VCaP (cell line): ENCODE measurements around the gene TH.

Experiments used
- H3K27ac ChIP-seq: fragments of 450-650 bp; 2 replicates; pipeline ENCODE4 v1.5.1; 2017
- CTCF ChIP-seq: fragments of 450-650 bp; conservative IDR thresholded peaks from 2 replicates; pipeline ENCODE4 v1.5.1; 2017; ENCODE audit warnings: mild to moderate bottlenecking, moderate library complexity

The TH gene

DNA sequence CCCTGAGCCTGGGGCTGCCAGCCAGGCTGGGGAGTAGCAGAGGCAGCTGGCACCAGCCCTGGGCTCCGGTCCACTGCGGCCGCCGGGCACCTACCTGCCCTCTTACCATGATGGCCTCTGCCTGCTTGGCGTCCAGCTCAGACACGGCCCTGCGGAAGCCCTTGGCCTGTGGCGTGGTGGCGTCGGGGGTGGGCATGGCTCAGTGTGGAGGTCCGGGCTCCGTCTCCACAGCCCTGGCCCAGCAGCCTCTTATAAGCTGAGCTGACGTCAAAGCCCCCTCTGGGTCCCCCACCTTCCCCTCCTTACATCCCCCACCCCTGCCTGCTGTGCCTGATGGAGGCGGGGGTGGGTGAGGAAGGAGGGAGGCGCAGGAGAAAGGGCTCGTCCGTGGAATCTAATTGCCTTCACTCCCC, at the start of gene TH:
Gene TH, minus strand, starts transcription at position 225 of the 413 bp plus-strand sequence. Its CDS starts 29 bp downstream, at position 196.
- no peak within 1 kb of the TSS for H3K27ac ChIP-seq
- TF ChIP-seq CTCF, result no peak

DNA sequence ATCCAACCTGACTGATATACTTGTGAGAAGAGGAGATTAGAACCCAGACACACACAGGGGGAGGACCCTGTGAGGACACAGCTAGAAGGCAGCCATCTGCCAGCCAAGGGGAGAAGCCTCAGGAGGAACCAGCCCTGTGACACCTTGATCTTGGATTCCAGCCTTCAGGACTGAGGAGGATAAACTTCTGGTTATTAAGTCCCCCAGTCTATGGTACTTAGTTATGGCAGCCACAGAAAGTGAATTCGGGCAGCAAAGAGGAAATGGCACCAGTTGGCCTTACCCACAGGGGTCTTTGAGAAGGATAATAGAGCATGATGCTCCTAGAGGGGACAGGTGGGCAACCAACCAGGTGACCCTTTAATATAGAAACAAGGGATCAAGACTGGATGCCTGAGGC, 49.4 kb upstream of the TH start:
- H3K27ac ChIP-seq, result no peak overlapping the region
- TF ChIP-seq CTCF, result no peak

GRCh38 chr11:2220173-2220771, 48.7 kb upstream of the TH start:
- H3K27ac ChIP-seq, result no peak overlapping the region
- TF ChIP-seq CTCF, result no peak

- H3K27ac ChIP-seq, result no peak overlapping the region
- no peak for TF ChIP-seq CTCF
Measured at GRCh38 chr11:2219318-2220017, 47.9 kb upstream of the TH start.

- no peak overlapping the region for H3K27ac ChIP-seq
- no peak for TF ChIP-seq CTCF
Measured at GRCh38 chr11:2218031-2218633, 46.5 kb upstream of the TH start.

DNA sequence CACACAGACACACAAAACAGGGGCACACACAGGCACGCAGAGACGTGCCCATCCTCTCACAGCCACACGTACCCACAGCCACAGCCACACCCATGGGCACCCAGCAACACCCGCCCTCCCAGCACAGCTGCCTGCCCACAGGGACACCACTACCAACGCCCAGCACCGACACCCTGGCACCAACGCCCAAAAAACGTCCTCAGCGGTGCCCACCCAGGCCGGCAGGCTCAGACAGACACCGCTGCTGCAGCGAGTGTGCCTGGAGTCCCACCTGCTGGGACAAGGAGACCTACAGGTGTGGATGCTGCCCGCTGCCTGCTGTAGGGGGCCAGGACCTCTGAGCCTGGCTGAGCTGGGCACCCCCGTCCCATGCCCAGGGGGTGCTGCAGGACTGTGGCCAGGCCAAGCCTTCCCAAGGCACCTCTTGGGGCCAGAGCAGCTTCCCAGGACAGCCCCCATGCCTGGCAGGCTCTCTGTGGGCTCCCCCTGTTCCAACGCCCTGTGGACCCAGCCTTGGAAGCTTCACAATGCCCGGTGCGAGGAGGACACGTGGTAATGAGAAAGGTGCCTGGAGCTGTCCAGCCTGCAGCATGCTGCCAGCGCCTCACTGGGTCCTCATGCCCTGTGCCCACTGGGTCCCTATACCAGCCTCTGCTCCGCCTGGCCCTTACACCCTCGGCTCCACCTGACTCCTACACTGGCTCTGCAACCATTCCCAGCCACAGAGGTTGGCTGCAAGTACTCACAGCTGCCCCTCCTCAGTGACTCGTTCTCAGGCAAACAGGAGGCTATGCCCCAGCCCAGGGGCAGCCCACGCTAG, 45.8 kb upstream of the TH start:
- no peak for TF ChIP-seq CTCF
- H3K27ac ChIP-seq, result no peak overlapping the region
